ENCODE data around the gene CNNM2.
"Not testable (repeated sequence)": the region's sequence is repeated elsewhere in the genome, so short reads cannot be mapped to it uniquely, and the experiment has no call there.

CNNM2 gene

DNA sequence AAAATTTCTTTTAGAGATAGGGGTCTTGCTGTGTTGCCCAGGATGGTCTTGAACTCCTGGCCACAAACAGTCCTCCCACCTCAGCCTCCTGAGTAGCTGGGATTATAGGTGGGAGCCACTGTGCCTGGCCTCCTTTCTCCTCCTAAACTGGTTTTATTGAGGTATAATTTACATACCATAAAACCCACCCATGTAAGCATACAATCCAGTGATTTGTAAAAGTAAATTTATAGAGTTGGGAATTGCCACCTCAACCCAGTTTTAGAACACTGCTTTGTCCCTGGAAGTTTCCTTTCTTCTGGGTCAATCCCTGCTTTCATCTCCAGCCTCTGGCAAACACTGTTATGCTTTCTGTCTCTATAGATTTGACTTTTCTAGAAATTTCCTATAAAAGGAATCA, 49.0 kb downstream of the CNNM2 start:
- no peak for DNase-seq (ENCODE audit: low spot score)

GRCh38 chr10:102970562-102971340, 52.7 kb downstream of the CNNM2 start:
- no peak for DNase-seq (ENCODE audit: low spot score)

- DNase-seq (ENCODE audit: low spot score): no peak
Measured at GRCh38 chr10:102975483-102976379, 57.6 kb downstream of the CNNM2 start.

GRCh38 chr10:102976380-102976726, 58.3 kb downstream of the CNNM2 start:
- DNase-seq (ENCODE audit: low spot score): not testable (repeated sequence)

GRCh38 chr10:102982296-102982695, 64.2 kb downstream of the CNNM2 start:
- DNase-seq (ENCODE audit: low spot score): no peak

- DNase-seq (ENCODE audit: low spot score): no peak
Measured at GRCh38 chr10:102984086-102984485, 66.0 kb downstream of the CNNM2 start.

GRCh38 chr10:102985811-102986210, 67.7 kb downstream of the CNNM2 start:
- no peak for DNase-seq (ENCODE audit: low spot score)

GRCh38 chr10:102988404-102989314, 70.6 kb downstream of the CNNM2 start:
- no peak for DNase-seq (ENCODE audit: low spot score)

DNA sequence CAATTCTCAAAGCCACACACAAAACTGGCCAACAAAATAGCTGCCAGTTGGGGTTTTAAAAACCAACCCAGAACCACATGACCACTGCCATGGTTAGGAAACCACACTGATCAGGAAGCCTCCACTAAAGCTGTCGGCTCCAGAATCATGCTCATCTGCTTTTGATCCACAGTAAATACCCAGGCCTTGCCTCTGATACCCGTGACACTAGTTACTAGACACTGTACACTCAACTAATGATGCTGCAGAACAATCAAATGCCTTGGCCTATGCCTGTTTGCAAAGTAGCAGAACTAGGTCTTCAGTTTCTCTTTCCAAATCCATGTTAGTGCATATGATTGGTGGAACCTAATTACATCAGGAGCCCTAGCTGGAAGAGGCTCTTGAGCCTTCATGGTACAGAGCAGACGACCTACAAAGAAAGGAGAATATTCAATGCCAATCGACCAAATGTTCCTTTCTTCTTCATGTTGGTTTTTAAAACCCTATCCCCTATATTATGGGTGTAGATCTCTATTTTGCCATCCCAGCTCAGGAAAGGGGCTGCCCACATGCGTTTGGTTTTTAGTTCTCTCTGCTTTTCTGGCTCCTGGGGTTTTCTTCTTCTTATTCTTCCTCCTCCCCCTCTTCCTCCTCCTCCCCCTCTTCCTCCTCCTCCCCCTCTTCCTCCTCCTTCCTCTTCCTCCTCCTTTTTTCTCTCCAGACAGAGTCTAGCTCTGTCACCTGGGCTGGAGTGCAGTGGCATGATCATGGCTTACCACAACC, 76.6 kb downstream of the CNNM2 start:
- DNase-seq (ENCODE audit: low spot score): no peak

GRCh38 chr10:102996876-102997275, 78.8 kb downstream of the CNNM2 start:
- peak; percentile 4 for DNase-seq (ENCODE audit: low spot score)

DNA sequence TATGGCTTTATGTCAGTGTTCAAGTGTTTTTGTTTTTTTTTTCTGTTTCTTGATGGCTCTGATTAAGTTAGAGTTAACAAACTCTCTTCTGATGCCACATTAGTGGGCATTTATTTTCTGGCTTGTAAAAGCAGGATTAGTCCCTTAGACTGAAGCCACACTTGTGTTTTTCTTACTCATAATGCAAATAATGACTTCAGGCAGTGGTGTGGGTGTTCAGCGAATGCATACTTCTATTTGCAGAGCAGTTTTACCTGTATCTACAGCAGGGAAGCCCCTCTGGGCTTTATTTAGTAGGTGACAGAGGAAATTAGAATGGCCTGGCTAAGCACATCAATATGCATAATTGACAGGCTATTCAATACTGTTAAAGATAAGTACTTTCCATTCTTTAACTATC, 79.9 kb downstream of the CNNM2 start:
- no peak for DNase-seq (ENCODE audit: low spot score)

DNA sequence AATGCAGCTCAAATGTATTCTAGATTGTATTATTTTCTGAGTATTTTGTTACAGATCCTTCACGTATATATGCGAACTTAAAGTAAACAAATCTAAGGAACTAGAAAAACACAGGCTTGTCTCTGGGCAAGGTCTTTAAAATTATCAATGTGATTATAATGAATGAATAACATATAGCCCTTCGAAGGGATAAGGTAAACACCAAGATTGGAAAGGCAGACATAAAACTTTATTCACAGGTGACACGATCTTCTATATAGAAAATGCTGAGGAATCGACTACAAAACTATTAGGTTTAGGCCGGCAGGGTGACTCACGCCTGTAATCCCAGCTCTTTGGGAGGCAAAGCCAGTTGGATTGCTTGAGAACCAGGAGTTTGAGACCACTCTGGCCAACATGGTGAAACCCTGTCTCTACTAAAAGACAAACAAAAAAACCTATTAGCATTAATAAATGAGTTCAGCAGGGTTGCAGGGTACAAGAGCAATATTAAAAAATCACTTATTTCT, 80.4 kb downstream of the CNNM2 start:
- DNase-seq (ENCODE audit: low spot score): no peak

- not testable (repeated sequence) for DNase-seq (ENCODE audit: low spot score)
Measured at GRCh38 chr10:103000050-103000449, 82.0 kb downstream of the CNNM2 start.

- DNase-seq (ENCODE audit: low spot score): no peak
Measured at GRCh38 chr10:103007017-103007416, 88.9 kb downstream of the CNNM2 start.

DNA sequence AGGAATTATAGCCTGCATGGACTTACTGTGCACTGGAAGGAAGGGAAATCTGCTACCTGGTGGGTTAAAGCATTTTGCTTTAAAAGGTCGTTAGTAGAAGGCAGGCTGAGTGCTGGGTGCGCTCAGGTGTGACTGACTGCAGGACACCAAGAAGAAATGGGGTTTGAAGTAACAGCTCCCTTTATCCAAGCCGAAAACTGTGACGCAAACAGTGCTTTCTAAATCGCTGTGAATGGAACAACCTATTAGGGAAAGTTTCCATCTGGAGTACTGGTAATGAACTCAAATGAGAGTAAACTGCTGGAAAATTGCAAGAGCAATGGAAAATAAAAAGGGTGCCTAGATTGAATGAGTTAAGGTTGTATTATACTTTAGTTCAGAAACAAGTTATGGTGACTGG, 95.3 kb downstream of the CNNM2 start:
- no peak for DNase-seq (ENCODE audit: low spot score)

- no peak for DNase-seq (ENCODE audit: low spot score)
Measured at GRCh38 chr10:103019425-103019824, 101.3 kb downstream of the CNNM2 start.

GRCh38 chr10:103021150-103021899, 103.2 kb downstream of the CNNM2 start:
- no peak for DNase-seq (ENCODE audit: low spot score)

GRCh38 chr10:103021900-103022293, 103.8 kb downstream of the CNNM2 start:
- no peak for DNase-seq (ENCODE audit: low spot score)

DNA sequence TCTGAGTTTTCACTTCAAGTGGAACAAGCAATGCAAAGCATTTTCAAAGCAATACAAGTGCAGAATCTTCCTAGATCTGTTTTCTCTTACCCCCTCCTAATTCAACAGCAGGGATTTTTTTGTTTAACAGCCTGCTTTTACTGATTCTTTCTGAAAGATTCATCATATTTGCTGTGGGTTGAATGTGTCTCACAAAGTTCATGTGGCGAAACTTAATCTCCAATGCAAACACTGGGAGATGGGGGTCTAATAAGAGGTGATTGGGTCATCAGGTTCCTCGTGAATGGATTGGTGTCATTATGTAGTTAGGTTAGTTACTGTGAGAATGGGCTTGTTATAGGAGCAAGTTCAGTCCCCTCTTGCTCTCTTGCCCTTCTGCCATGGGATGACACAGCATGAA, 107.6 kb downstream of the CNNM2 start:
- DNase-seq (ENCODE audit: low spot score): no peak

- no peak for DNase-seq (ENCODE audit: low spot score)
Measured at GRCh38 chr10:103038570-103038969, 120.5 kb downstream of the CNNM2 start.
